Subcutaneous abdominal adipose tissue (tissue), 5 donors: ENCODE data around the gene UEVLD.
A peak's percentile ranks its signal among the peaks of the same experiment; 100 is the strongest.

Experiments
- H3K27ac ChIP-seq: one replicate; pipeline ENCODE4 v1.7.0; 2013; ENCODE audit warnings: low read depth, mild to moderate bottlenecking, inconsistent platforms, low read length, moderate library complexity
- H3K27me3 ChIP-seq, 5 donors: one replicate each; pipeline ENCODE4 v1.7.0; 2013; ENCODE audit warnings: low read length in 5 of 5, inconsistent platforms in 1 of 5; ENCODE audit not compliant: control insufficient read depth in 5 of 5, insufficient read depth in 4 of 5
- H3K36me3 ChIP-seq, 5 donors: one replicate each; pipeline ENCODE4 v1.7.0; 2013; ENCODE audit warnings: low read length in 5 of 5; ENCODE audit not compliant: control insufficient read depth in 5 of 5, insufficient read depth in 5 of 5
- H3K4me1 ChIP-seq, 5 donors: one replicate each; pipeline ENCODE4 v1.7.0; 2013; ENCODE audit warnings: low read length in 5 of 5, mild to moderate bottlenecking in 3 of 5, moderate library complexity in 1 of 5; ENCODE audit not compliant: control insufficient read depth in 5 of 5, insufficient read depth in 5 of 5
- H3K4me3 ChIP-seq, 5 donors: one replicate each; pipeline ENCODE4 v1.7.0; 2013; ENCODE audit warnings: low read length in 5 of 5, low read depth in 1 of 5
- H3K9ac ChIP-seq, 5 donors: one replicate each; pipeline ENCODE4 v1.7.0; 2013; ENCODE audit warnings: low read length in 5 of 5, mild to moderate bottlenecking in 4 of 5, moderate library complexity in 3 of 5
- H3K9me3 ChIP-seq, 5 donors: one replicate each; pipeline ENCODE4 v1.7.0; 2013; ENCODE audit warnings: low read length in 5 of 5; ENCODE audit not compliant: control insufficient read depth in 5 of 5
- donor health status: healthy.
- donor health status: healthy.
- donor health status: healthy.
- donor health status: healthy.
- donor health status: healthy.

UEVLD gene

DNA sequence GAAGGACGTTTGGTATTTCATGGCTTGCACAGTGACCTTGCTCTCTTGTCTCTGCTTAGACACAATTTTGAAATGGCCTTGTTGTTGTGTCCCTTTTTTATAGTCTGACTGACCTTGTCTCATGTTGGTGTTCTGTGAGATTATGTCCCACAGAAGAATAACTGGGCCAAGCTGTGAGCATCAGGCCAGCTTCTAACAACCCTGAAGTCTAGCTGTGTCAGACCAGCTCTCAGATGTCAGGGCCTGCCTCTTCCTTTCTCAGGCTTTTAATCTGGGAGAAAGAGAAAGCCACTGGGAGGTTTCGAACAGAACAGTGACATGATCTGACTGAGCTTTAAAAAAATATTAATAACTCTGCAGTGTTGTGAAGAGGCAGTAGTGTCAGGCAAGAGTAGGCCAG lies 2.0 kb upstream of the UEVLD start:
- Histone ChIP-seq H3K4me3 (no peak overlapping the region), H3K4me1 (peaks cover 2 to 34% (median 27%) of the 10 kb centered on the region in 5 donors), H3K9me3 (no peaks in the 10 kb centered on the region), H3K27ac (no peak overlapping the region), H3K27me3 (no peaks in the 10 kb centered on the region), H3K9ac (peak overlapping the region in 2 of 5 donors; percentile 8 to 16), H3K36me3 (peaks cover 0 to 7% (median 2%) of the 10 kb centered on the region in 5 donors)

DNA sequence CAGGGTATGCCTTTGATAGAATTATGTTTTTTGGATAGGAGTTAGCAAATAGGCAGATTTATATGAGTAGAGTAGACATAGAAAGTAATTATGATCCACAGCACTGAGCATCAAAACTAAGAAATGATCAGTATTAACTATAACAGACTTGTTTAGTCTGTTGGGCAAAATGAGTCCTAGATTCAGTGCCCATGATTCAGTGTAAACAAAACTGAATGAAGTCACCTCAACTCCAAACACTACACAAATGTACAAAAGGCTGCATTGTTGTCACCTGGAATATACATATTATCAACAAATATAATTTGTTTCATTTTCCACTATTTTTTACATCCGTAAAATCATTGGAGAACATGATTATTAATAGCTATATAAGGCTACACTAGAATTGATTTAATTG lies 6.7 kb downstream of the UEVLD start:
- Histone ChIP-seq H3K9ac (no peak overlapping the region), H3K36me3 (peaks cover 3 to 18% (median 10%) of the 10 kb centered on the region in 5 donors), H3K27ac (no peak overlapping the region), H3K9me3 (no peaks in the 10 kb centered on the region), H3K4me3 (no peak overlapping the region), H3K27me3 (no peaks in the 10 kb centered on the region), H3K4me1 (peaks cover 0 to under 1% (median 0%) of the 10 kb centered on the region in 5 donors)

DNA sequence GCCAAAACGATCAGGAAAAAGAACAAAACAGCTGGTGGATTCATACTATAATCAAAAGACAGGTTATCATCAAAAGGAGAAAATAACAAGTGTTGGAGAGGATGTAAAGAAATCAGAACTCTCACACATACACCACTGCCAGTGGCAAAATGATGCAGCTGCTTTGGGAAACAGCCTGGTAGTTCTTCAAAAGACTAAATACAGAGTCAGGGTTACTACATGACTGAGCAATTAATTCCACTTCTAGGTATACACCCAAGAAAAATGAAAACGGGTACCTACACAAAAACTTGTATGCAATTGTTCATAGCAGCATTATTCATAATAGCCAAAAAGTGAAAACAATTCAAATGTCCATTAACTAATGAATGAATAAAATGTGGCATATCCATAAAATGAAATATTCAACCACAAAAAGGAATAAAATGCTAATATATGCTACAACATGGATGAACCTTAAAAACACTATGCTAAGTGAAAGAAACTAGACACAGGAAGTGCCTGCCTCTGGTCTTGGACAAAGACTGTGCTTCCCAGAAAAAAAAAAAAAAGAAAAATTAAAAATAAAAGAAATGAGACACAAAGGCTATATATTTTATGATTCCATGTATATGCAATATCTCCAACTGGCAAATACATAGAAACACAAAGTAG lies 8.3 kb downstream of the UEVLD start:
- Histone ChIP-seq H3K4me3 (no peak overlapping the region), H3K9me3 (no peaks in the 10 kb centered on the region), H3K27ac (no peak overlapping the region), H3K36me3 (peaks cover 10 to 29% (median 17%) of the 10 kb centered on the region in 5 donors), H3K27me3 (no peaks in the 10 kb centered on the region), H3K4me1 (no peaks in the 10 kb centered on the region), H3K9ac (no peak overlapping the region)

DNA sequence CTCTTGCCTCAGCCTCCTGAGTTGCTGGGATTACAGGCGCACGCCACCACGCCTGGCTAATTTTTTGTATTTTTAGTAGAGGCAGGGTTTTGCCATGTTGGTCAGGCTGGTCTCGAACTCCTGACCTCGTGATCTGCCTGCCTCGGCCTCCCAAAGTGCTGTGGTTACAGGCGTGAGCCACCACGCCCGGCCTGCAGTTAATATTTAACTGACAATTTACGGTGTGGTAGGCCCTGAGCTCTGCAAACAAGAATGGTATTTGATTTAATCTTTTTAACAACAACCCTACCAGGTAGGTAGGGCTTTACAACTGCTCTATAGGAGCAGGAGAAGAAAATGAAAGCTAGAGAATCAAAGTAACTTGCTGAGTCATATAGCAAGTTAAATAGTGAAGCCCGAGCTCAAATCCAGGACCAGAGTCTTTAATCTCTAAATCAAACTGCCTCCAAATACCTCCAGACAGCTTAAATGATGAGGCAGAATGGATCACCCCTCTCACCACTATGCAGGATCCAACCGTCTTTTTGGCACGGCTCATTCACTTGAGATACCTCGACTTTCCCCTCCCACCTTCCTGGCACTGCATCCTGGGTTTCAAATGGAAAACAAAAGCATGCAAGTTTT lies 9.4 kb downstream of the UEVLD start:
- Histone ChIP-seq H3K27me3 (no peaks in the 10 kb centered on the region), H3K9ac (no peak overlapping the region), H3K36me3 (peaks cover 20 to 41% (median 26%) of the 10 kb centered on the region in 5 donors), H3K4me1 (no peaks in the 10 kb centered on the region), H3K4me3 (no peak overlapping the region), H3K9me3 (no peaks in the 10 kb centered on the region), H3K27ac (no peak overlapping the region)

DNA sequence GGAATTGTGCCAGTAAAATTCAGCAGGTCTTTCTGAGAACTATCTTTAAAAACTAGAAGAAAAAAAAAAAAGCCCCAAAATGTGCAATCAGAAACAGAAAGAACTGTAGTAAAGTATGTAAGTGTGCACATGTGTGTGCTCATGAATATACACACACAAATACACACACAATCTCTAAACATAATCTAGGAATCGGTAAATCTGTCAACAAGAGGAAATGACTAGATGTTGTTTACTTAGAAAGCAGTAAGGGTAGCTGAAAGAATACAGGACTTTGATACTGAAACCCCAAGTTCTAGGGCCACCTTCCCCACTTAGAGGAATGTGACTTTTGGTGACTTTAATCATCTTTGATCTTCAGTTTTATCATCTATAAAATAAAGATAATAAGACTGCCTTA lies 13.2 kb downstream of the UEVLD start:
- Histone ChIP-seq H3K36me3 (peaks cover 31 to 71% (median 41%) of the 10 kb centered on the region in 5 donors), H3K9ac (no peak overlapping the region), H3K9me3 (no peaks in the 10 kb centered on the region), H3K27ac (no peak overlapping the region), H3K4me3 (no peak overlapping the region), H3K27me3 (no peaks in the 10 kb centered on the region), H3K4me1 (no peaks in the 10 kb centered on the region)

DNA sequence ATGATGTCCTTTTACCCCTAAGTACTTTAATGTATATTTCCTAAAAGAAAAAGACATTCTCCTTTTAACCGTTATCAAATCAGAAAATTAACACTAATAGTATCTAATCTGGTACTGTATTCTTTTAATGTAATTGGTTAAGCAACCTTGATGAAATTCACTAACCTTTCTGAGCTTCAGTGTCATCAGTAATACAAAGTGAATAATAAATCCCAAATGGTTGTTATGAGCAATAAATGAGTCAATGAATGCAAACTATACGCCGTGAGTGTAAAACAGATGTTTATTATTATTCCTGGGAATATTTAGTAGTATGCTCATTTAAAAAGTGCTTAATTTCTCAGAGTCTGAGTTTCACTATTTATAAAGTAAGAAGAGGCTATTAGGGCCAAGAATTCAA lies 21.5 kb downstream of the UEVLD start:
- peak overlapping the region; percentile 22 for H3K27ac ChIP-seq
- H3K4me1 ChIP-seq: peaks cover 0 to 5% (median 0%) of the 10 kb centered on the region in 5 donors
- H3K27me3 ChIP-seq: no peaks in the 10 kb centered on the region
- H3K9me3 ChIP-seq: no peaks in the 10 kb centered on the region
- H3K9ac ChIP-seq: no peak overlapping the region
- no peak overlapping the region for H3K4me3 ChIP-seq
- H3K36me3 ChIP-seq: peaks cover 24 to 64% (median 34%) of the 10 kb centered on the region in 5 donors

DNA sequence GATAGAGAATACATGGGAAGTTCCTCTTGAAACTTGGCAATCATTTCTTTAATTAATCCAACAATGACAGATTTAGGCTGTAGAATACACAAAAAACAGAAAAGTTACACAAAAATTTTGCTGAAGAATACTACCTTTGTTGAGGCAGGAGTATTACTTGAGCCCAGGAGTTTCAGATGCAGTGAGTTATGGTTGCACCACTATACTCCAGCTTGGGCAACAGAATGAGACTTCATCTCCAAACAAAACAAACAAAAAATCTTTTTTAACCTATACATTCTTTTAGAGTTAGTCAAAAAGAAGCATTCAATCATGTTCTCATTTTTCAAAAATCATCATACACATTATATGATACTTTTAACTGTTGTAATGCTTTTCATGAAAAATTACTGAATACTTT lies 22.1 kb downstream of the UEVLD start:
- Histone ChIP-seq H3K27ac (peak overlapping the region; percentile 22), H3K27me3 (no peaks in the 10 kb centered on the region), H3K36me3 (peaks cover 24 to 64% (median 30%) of the 10 kb centered on the region in 5 donors), H3K4me3 (no peak overlapping the region), H3K9me3 (no peaks in the 10 kb centered on the region), H3K9ac (no peak overlapping the region), H3K4me1 (peaks cover 0 to 5% (median 0%) of the 10 kb centered on the region in 5 donors)

DNA sequence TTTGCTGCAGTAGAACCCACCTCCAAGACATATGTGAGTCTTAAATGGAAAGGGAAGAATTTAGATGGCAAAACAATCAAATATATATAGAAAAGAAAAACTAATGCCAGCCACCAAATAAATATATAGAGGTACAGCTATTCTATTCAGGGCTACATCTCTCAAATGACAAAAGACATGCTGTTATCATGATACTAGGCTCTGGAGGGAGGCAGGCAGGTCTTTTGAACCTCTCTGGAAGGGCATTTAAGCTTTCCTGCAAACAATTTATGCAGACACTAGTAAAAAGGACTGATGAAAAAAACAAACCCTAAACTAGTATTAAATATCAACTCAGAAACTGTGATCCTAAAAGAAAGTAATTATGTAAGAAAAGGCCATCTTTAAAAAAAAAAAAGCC lies 24.4 kb downstream of the UEVLD start:
- Histone ChIP-seq H3K27ac (no peak overlapping the region), H3K4me1 (peaks cover 0 to 5% (median 0%) of the 10 kb centered on the region in 5 donors), H3K9ac (no peak overlapping the region), H3K4me3 (no peak overlapping the region), H3K9me3 (no peaks in the 10 kb centered on the region), H3K36me3 (peaks cover 20 to 60% (median 30%) of the 10 kb centered on the region in 5 donors), H3K27me3 (no peaks in the 10 kb centered on the region)

DNA sequence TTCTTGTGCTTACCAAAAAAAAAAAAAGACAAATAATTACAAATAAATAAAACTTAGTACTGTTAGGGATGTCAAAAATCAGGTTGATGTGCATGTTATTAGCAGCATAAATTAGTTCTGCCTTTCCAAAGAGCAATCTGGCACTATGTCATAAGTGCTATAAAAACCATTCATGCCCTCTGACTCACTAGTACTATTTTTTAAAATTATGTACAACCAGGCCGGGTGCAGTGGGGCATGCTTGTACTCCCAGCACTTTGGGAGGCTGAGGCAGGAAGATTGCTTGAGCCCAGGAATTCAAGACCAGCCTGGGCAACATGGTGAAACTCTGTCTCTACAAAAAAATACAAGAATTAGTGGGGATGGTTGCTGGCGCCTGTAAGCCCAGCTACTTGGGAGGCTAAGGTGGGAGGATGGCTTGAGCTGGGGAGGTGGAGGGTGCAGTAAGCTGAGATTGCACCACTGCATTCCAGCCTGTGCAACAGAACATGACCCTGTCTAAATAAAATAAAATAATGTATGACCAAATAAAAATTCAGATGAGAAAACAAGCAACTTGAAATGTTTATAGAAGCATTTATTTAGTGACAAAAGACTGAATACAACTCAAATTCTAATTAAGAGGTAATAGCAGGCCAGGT lies 25.3 kb downstream of the UEVLD start:
- Histone ChIP-seq H3K9ac (no peak overlapping the region), H3K27me3 (no peaks in the 10 kb centered on the region), H3K27ac (no peak overlapping the region), H3K36me3 (peaks cover 20 to 65% (median 32%) of the 10 kb centered on the region in 5 donors), H3K4me3 (no peak overlapping the region), H3K4me1 (peaks cover 0 to 5% (median 0%) of the 10 kb centered on the region in 5 donors), H3K9me3 (no peaks in the 10 kb centered on the region)

DNA sequence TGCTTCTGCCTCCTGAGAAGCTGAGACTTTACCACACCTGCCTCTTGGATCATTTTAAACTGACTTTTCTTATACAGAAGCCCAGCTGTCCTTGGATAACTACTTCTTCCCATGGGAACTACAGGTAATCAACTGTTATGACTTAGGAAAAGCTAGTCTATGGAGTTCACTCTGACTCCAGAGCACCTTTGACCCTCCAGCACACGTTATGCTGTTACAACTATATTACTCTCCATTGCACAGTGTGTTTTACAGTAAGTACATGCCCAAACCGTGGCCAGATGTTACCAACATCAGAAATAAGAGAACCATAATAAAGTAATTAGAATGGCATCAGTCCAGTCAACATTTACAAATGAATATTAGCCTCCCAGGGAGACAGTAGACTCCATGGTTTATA lies 40.5 kb downstream of the UEVLD start:
- no peaks in the 10 kb centered on the region for H3K4me1 ChIP-seq
- H3K4me3 ChIP-seq: no peak overlapping the region
- no peak overlapping the region for H3K27ac ChIP-seq
- peaks cover 17 to 58% (median 27%) of the 10 kb centered on the region in 5 donors for H3K36me3 ChIP-seq
- no peaks in the 10 kb centered on the region for H3K27me3 ChIP-seq
- H3K9ac ChIP-seq: no peak overlapping the region
- no peaks in the 10 kb centered on the region for H3K9me3 ChIP-seq
